K562 (cell line): ENCODE results near the gene GPR68. TPM values are rescaled to one million over a fixed set of nuclear protein-coding genes. Genes with fewer than 3 reads are reported as not detected.

Source experiments
- CBX2 ChIP-seq: fragments of 200-600 bp; sonication (generic); IDR thresholded peaks from one replicate; pipeline ENCODE4 v1.6.1; 2012; ENCODE audit warnings: mild to moderate bottlenecking, low read length, inconsistent platforms; ENCODE audit not compliant: insufficient read depth, poor library complexity, severe bottlenecking
- CLOCK ChIP-seq: fragments of 250-450 bp; sonication (Bioruptor Pico); IDR thresholded peaks from 2 replicates; pipeline ENCODE4 v1.4.0; 2020; ENCODE audit warnings: mild to moderate bottlenecking, moderate library complexity, borderline replicate concordance
- E4F1 ChIP-seq: fragments of 250-450 bp; sonication (Bioruptor Pico); IDR thresholded peaks from 2 replicates; pipeline ENCODE4 v1.5.0; 2021; ENCODE audit warnings: mild to moderate bottlenecking, borderline replicate concordance
- HMBOX1 ChIP-seq: sonication (generic); IDR thresholded peaks from 2 replicates; pipeline ENCODE4 v1.6.1; 2016
- MXI1 ChIP-seq: IDR thresholded peaks from 2 replicates; pipeline ENCODE4 v1.6.1; 2011; ENCODE audit warnings: low read depth, mild to moderate bottlenecking, improper control_type of control experiment, low read length
- NBN ChIP-seq: fragments of 450-650 bp; IDR thresholded peaks from 2 replicates; pipeline ENCODE4 v1.6.1; 2016; ENCODE audit warnings: low read depth, mild to moderate bottlenecking
- NEUROD1 ChIP-seq: fragments of 150-350 bp; IDR thresholded peaks from 2 replicates; pipeline ENCODE4 v1.6.1; 2014; ENCODE audit warnings: borderline replicate concordance, low read length, low read depth; ENCODE audit not compliant: partially characterized antibody
- NFATC3 ChIP-seq: fragments of 450-650 bp; IDR thresholded peaks from 2 replicates; pipeline ENCODE4 v1.6.1; 2017; ENCODE audit warnings: mild to moderate bottlenecking
- POU5F1 ChIP-seq: fragments of 150-350 bp; IDR thresholded peaks from 2 replicates; pipeline ENCODE4 v1.6.1; 2014; ENCODE audit warnings: borderline replicate concordance, low read length, low read depth, mild to moderate bottlenecking; ENCODE audit not compliant: partially characterized antibody
- SAFB2 ChIP-seq: fragments of 200-400 bp; formaldehyde crosslinking; IDR thresholded peaks from 2 replicates; pipeline ENCODE4 v1.6.1; 2018; ENCODE audit warnings: borderline replicate concordance, low read length, low read depth, moderate library complexity; ENCODE audit not compliant: severe bottlenecking
- SMAD1 ChIP-seq: fragments of 150-350 bp; IDR thresholded peaks from 2 replicates; pipeline ENCODE4 v1.6.1; 2014; ENCODE audit warnings: low read length, low read depth; ENCODE audit not compliant: partially characterized antibody
- SMARCE1 ChIP-seq: fragments of 450-650 bp; IDR thresholded peaks from 2 replicates; pipeline ENCODE4 v1.7.1; 2016; ENCODE audit warnings: mild to moderate bottlenecking
- TSC22D4 ChIP-seq: fragments of 450-650 bp; IDR thresholded peaks from 2 replicates; pipeline ENCODE4 v1.6.1; 2016; ENCODE audit warnings: missing genetic modification characterization, missing biosample characterization, control low read depth
- ZNF224 ChIP-seq: sonication (generic); formaldehyde crosslinking; IDR thresholded peaks from 2 replicates; pipeline ENCODE4 v1.8.0; 2022; ENCODE audit warnings: mild to moderate bottlenecking, missing genetic modification reagents
- ZNF561 ChIP-seq: fragments of 450-650 bp; formaldehyde crosslinking; conservative IDR thresholded peaks from 2 replicates; pipeline ENCODE4 v1.4.0; 2020; ENCODE audit warnings: mild to moderate bottlenecking, moderate library complexity
- ZNF609 ChIP-seq: sonication (generic); formaldehyde crosslinking; IDR thresholded peaks from 2 replicates; pipeline ENCODE4 v1.8.1; 2023; ENCODE audit warnings: missing genetic modification reagents, mild to moderate bottlenecking, borderline replicate concordance
- ZNF79 ChIP-seq: fragments of 250-450 bp; sonication (Bioruptor Pico); IDR thresholded peaks from 2 replicates; pipeline ENCODE4 v1.4.0; 2020; ENCODE audit warnings: low read depth, mild to moderate bottlenecking, moderate library complexity
- polyA plus RNA-seq, 8 experiments: library from polyadenylated mRNA; depleted of rRNA in 4 of 8; stranded (reverse) in 5 of 8; unstranded in 3 of 8; fragments of >200 nt; fragmentation: Nextera tagmentation in 2 of 8; fragmentation: Illumina TruSeq in 1 of 8; extraction: Ambion mirVana in 2 of 8; extraction: Trizol in 1 of 8; gene quantifications; 2 replicates each; pipeline versions ENCODE4 v1.2.1 to v1.2.3, GENCODE V29; 2011 to 2014; ENCODE audit warnings: inconsistent platforms in 1 of 8, missing spikeins in 1 of 8
- total RNA-seq, 7 experiments: library from RNA; depleted of rRNA in 6 of 7; stranded (reverse); fragments of >200 nt in 6 of 7; fragmentation: Illumina TruSeq in 2 of 7; extraction: Trizol in 2 of 7; gene quantifications; 2 replicates each; pipeline versions ENCODE4 v1.2.1 to v1.2.3, GENCODE V29; 2011 to 2021; ENCODE audit warnings: low replicate concordance in 1 of 7

The GPR68 gene
- total and polyA plus RNA-seq, 9 of the 15 experiments (the other 6 are each of a cell fraction or from before 2014, with no cell fraction given) = 0.41 to 9.4 (median 3.7) TPM

GRCh38 chr14:91267965-91268437 lies 23.5 kb upstream of the GPR68 start (continued):
- TF ChIP-seq NFATC3 (no peak), MXI1 (no peak), CBX2 (no peak), SAFB2 (no peak), HMBOX1 (no peak), ZNF561 (CRISPR knock-in tag) (peak; percentile 81), TSC22D4 (no peak), ZNF79 (CRISPR knock-in tag) (peak; percentile 92), SMAD1 (no peak), POU5F1 (no peak), ZNF224 (no peak), NBN (0 out of 2 replicates have a peak, but pooled peaks have one; percentile 48), ZNF609 (no peak), E4F1 (CRISPR knock-in tag) (peak; percentile 77; the same call in 1 of the 2 replicates), NEUROD1 (peak; percentile 34), SMARCE1 (peak; percentile 83), CLOCK (CRISPR knock-in tag) (peak; percentile 85)
